Head of caudate nucleus (tissue), 42 donors: ENCODE measurements around the gene SLC2A8.

Experiments
- DNase-seq, 42 donors: peaks; one replicate each; pipeline versions ENCODE4 v3.0.0 to v3.0.0-alpha.2; 2020 to 2021; ENCODE audit warnings: mixed read lengths in 7 of 42
- intact Hi-C: fragments of 100-400 bp; cut with DNase I; formaldehyde crosslinking; loops from one replicate; pipeline ENCODE4 v1.15.0; 2022

Gene SLC2A8

GRCh38 chr9:127447416-127448111, 50.6 kb downstream of the SLC2A8 start:
- no peak for DNase-seq
- intact Hi-C loops: no loop called here

- no peak for DNase-seq
- intact Hi-C loops: no loop called here
These were observed 51.3 kb downstream of the SLC2A8 start for GRCh38 chr9:127448112-127448805.

- intact Hi-C loops: no loop called here
- DNase-seq: no peak
These were observed 52.5 kb downstream of the SLC2A8 start for GRCh38 chr9:127449332-127449966.

GRCh38 chr9:127450243-127450760, 53.3 kb downstream of the SLC2A8 start:
- intact Hi-C loops: loop anchor here (2.0 kb wide), 1 partner anchor 26 kb away; the partner anchor contains the start of gene ZNF79
- peak in 2 of 42 donors; percentile 9 to 11 for DNase-seq

- DNase-seq: peak; percentile 94 to 99 (median 97)
- intact Hi-C loops: loop anchor here (2.0 kb wide), 1 partner anchor 26 kb away; the partner anchor contains the start of gene ZNF79
These were observed 54.0 kb downstream of the SLC2A8 start, which contains the start of the genes LRSAM1 and RPL12 for GRCh38 chr9:127450830-127451607. Gene LRSAM1, plus strand, starts transcription at chr9:127451510. Its CDS starts 3,018 bp downstream, at chr9:127454528. Gene RPL12, minus strand, starts transcription at chr9:127451406. Its CDS starts 89 bp downstream, at chr9:127451317.

GRCh38 chr9:127451608-127451857, 54.6 kb downstream of the SLC2A8 start:
- no peak for DNase-seq
- intact Hi-C loops: loop anchor here (2.0 kb wide), 1 partner anchor 27 kb away; the partner anchor contains the start of gene ZNF79

GRCh38 chr9:127451858-127452656, 55.1 kb downstream of the SLC2A8 start:
- DNase-seq: peak; percentile 9 to 69 (median 44)
- intact Hi-C loops: loop anchor here (2.0 kb wide), 1 partner anchor 27 kb away; the partner anchor contains the start of gene ZNF79

- DNase-seq: peak in 1 of 42 donors; percentile 8
These were observed 55.7 kb downstream of the SLC2A8 start for GRCh38 chr9:127452691-127453090.

GRCh38 chr9:127455324-127455992, 58.5 kb downstream of the SLC2A8 start:
- intact Hi-C loops: no loop called here
- DNase-seq: peak in 23 of 42 donors; percentile 11 to 52 (median 26)

More at GRCh38 chr9:127452691-127453090, 55.7 kb downstream of the SLC2A8 start:
- intact Hi-C loops: no loop called here

- no peak for DNase-seq
- intact Hi-C loops: no loop called here
These were observed 60.4 kb downstream of the SLC2A8 start for GRCh38 chr9:127457191-127457878.
